Measurements from ENCODE around the gene PCDH18. TPM values are rescaled to one million over a fixed set of nuclear protein-coding genes. Genes with fewer than 3 reads are reported as not detected.

PCDH18 gene
- total and polyA plus RNA-seq, 2 experiments from 2014 or later: 19.5 to 68.1 TPM

DNA sequence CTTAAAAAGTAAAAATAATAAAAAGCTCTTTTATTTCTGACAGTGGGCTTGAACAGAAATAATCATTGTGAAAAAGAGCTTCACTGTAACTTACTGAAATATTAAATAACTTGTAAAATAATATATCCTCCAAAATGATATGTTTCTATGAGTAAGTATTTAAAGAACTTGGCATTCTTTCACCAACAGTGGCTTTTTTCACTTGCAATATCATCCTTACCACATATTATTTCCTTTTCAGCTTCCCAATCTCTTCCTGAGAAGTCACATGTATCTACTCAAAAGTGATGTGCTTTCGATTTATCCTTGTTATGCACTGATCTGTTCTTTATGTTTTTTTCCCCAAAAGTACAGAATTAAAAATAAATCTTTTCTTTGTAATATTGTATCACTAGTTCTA is 2.2 kb upstream of the PCDH18 start:
- Histone ChIP-seq H3K79me2 (replicated peaks; ENCODE audit: insufficient read depth) (peaks cover 28% of the 10 kb centered on the region), H3K27ac (ENCODE audit: low read depth) (no peak overlapping the region), H3K4me3 (no peak overlapping the region), H3K36me3 (ENCODE audit: insufficient read depth) (peaks cover 2% of the 10 kb centered on the region; the same call in 1 of the 2 replicates), H3K4me2 (0 out of 2 replicates have a peak overlapping the region, but pooled peaks have one; percentile 23), H2AFZ (no peak overlapping the region), H4K20me1 (replicated peaks; ENCODE audit: insufficient read depth) (peaks cover 13% of the 10 kb centered on the region), H3K4me1 (ENCODE audit: insufficient read depth) (peaks cover 69% of the 10 kb centered on the region), H3F3A (replicated peaks; ENCODE audit: low read depth) (no peaks in the 10 kb centered on the region), H3K27me3 (ENCODE audit: insufficient read depth) (no peaks in the 10 kb centered on the region), H3K9me2 (ENCODE audit: insufficient read depth) (no peaks in the 10 kb centered on the region)
- no peaks in the 10 kb centered on the region; the same call in 1 of the 3 replicates for H3K36me3 Mint-ChIP-seq (ENCODE audit: low read depth)
- no peak overlapping the region for H3K4me3 Mint-ChIP-seq
- no peak for DNase-seq (ENCODE audit: low spot score)
- peaks cover 39% of the 10 kb centered on the region for H3K4me1 Mint-ChIP-seq
- TF ChIP-seq, protein P1, sequence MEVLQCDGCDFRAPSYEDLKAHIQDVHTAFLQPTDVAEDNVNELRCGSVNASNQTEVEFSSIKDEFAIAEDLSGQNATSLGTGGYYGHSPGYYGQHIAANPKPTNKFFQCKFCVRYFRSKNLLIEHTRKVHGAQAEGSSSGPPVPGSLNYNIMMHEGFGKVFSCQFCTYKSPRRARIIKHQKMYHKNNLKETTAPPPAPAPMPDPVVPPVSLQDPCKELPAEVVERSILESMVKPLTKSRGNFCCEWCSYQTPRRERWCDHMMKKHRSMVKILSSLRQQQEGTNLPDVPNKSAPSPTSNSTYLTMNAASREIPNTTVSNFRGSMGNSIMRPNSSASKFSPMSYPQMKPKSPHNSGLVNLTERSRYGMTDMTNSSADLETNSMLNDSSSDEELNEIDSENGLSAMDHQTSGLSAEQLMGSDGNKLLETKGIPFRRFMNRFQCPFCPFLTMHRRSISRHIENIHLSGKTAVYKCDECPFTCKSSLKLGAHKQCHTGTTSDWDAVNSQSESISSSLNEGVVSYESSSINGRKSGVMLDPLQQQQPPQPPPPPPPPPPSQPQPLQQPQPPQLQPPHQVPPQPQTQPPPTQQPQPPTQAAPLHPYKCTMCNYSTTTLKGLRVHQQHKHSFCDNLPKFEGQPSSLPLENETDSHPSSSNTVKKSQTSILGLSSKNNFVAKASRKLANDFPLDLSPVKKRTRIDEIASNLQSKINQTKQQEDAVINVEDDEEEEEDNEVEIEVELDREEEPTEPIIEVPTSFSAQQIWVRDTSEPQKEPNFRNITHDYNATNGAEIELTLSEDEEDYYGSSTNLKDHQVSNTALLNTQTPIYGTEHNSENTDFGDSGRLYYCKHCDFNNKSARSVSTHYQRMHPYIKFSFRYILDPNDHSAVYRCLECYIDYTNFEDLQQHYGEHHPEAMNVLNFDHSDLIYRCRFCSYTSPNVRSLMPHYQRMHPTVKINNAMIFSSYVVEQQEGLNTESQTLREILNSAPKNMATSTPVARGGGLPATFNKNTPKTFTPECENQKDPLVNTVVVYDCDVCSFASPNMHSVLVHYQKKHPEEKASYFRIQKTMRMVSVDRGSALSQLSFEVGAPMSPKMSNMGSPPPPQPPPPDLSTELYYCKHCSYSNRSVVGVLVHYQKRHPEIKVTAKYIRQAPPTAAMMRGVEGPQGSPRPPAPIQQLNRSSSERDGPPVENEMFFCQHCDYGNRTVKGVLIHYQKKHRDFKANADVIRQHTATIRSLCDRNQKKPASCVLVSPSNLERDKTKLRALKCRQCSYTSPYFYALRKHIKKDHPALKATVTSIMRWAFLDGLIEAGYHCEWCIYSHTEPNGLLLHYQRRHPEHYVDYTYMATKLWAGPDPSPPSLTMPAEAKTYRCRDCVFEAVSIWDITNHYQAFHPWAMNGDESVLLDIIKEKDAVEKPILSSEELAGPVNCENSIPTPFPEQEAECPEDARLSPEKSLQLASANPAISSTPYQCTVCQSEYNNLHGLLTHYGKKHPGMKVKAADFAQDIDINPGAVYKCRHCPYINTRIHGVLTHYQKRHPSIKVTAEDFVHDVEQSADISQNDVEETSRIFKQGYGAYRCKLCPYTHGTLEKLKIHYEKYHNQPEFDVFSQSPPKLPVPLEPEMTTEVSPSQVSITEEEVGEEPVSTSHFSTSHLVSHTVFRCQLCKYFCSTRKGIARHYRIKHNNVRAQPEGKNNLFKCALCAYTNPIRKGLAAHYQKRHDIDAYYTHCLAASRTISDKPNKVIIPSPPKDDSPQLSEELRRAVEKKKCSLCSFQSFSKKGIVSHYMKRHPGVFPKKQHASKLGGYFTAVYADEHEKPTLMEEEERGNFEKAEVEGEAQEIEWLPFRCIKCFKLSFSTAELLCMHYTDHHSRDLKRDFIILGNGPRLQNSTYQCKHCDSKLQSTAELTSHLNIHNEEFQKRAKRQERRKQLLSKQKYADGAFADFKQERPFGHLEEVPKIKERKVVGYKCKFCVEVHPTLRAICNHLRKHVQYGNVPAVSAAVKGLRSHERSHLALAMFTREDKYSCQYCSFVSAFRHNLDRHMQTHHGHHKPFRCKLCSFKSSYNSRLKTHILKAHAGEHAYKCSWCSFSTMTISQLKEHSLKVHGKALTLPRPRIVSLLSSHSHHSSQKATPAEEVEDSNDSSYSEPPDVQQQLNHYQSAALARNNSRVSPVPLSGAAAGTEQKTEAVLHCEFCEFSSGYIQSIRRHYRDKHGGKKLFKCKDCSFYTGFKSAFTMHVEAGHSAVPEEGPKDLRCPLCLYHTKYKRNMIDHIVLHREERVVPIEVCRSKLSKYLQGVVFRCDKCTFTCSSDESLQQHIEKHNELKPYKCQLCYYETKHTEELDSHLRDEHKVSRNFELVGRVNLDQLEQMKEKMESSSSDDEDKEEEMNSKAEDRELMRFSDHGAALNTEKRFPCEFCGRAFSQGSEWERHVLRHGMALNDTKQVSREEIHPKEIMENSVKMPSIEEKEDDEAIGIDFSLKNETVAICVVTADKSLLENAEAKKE (CRISPR knock-in tag; IDR thresholded peaks at IDR 0.05): no peak
- TF ChIP-seq, protein P2, sequence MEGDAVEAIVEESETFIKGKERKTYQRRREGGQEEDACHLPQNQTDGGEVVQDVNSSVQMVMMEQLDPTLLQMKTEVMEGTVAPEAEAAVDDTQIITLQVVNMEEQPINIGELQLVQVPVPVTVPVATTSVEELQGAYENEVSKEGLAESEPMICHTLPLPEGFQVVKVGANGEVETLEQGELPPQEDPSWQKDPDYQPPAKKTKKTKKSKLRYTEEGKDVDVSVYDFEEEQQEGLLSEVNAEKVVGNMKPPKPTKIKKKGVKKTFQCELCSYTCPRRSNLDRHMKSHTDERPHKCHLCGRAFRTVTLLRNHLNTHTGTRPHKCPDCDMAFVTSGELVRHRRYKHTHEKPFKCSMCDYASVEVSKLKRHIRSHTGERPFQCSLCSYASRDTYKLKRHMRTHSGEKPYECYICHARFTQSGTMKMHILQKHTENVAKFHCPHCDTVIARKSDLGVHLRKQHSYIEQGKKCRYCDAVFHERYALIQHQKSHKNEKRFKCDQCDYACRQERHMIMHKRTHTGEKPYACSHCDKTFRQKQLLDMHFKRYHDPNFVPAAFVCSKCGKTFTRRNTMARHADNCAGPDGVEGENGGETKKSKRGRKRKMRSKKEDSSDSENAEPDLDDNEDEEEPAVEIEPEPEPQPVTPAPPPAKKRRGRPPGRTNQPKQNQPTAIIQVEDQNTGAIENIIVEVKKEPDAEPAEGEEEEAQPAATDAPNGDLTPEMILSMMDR (conservative IDR thresholded peaks at IDR 0.05; ENCODE audit: low read depth in 2 of 2): no peak
- TF ChIP-seq ZNF114 (CRISPR knock-in tag; IDR thresholded peaks at IDR 0.05): no peak
- no peak for TF ChIP-seq EZH2phosphoT487 (IDR thresholded peaks at IDR 0.05; ENCODE audit: unreplicated experiment)
- no peak for TF ChIP-seq CREB1 (CRISPR knock-in tag; IDR thresholded peaks at IDR 0.05; ENCODE audit: low read depth)
- no peak for TF ChIP-seq EZH2 (IDR thresholded peaks at IDR 0.05; ENCODE audit: low read depth, unreplicated experiment)
- TF ChIP-seq NANOG (IDR thresholded peaks at IDR 0.05; ENCODE audit: borderline replicate concordance): no peak
- TF ChIP-seq, protein P3, sequence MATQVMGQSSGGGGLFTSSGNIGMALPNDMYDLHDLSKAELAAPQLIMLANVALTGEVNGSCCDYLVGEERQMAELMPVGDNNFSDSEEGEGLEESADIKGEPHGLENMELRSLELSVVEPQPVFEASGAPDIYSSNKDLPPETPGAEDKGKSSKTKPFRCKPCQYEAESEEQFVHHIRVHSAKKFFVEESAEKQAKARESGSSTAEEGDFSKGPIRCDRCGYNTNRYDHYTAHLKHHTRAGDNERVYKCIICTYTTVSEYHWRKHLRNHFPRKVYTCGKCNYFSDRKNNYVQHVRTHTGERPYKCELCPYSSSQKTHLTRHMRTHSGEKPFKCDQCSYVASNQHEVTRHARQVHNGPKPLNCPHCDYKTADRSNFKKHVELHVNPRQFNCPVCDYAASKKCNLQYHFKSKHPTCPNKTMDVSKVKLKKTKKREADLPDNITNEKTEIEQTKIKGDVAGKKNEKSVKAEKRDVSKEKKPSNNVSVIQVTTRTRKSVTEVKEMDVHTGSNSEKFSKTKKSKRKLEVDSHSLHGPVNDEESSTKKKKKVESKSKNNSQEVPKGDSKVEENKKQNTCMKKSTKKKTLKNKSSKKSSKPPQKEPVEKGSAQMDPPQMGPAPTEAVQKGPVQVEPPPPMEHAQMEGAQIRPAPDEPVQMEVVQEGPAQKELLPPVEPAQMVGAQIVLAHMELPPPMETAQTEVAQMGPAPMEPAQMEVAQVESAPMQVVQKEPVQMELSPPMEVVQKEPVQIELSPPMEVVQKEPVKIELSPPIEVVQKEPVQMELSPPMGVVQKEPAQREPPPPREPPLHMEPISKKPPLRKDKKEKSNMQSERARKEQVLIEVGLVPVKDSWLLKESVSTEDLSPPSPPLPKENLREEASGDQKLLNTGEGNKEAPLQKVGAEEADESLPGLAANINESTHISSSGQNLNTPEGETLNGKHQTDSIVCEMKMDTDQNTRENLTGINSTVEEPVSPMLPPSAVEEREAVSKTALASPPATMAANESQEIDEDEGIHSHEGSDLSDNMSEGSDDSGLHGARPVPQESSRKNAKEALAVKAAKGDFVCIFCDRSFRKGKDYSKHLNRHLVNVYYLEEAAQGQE (IDR thresholded peaks at IDR 0.05; ENCODE audit: unreplicated experiment): no peak
- H3K9me3 Mint-ChIP-seq: no peaks in the 10 kb centered on the region; the same call in 2 of the 3 replicates
- H3K27ac Mint-ChIP-seq: no peak overlapping the region
- no peak for ATAC-seq
- peaks cover 2% of the 10 kb centered on the region for H3K27me3 Mint-ChIP-seq (ENCODE audit: insufficient read depth, low read depth, poor library complexity)
